Heart left ventricle (tissue), 16 donors: ENCODE data around the gene SMPX. TPM values are rescaled to one million over a fixed set of nuclear protein-coding genes. Genes with fewer than 3 reads are reported as not detected.

Experiments used
- ATAC-seq, 4 donors: fragments of 200-7000 bp; cut with Tn5 transposase; one replicate each; pipeline ENCODE4 v1.9.1; 2020 to 2022; ENCODE audit warnings: moderate library complexity in 4 of 4, mild to moderate bottlenecking in 3 of 4, moderate number of reproducible peaks in 1 of 4
- DNase-seq, 5 donors: peaks; one replicate each; pipeline ENCODE4 v3.0.0-alpha.2; 2020
- H3K27ac ChIP-seq, 12 donors: fragments of 200-600 bp; sonication (generic) in 4 of 12; one replicate each; pipeline versions ENCODE4 v1.5.0 to v1.8.0; 2016 to 2022; ENCODE audit warnings: mild to moderate bottlenecking in 2 of 12
- H3K27me3 ChIP-seq, 9 donors: fragments of 200-600 bp; sonication (generic) in 2 of 9; one replicate each; pipeline versions ENCODE4 v1.5.1 to v1.8.0; 2016 to 2022; ENCODE audit warnings: mild to moderate bottlenecking in 3 of 9
- H3K36me3 ChIP-seq, 9 donors: fragments of 200-600 bp; sonication (generic) in 2 of 9; one replicate each; pipeline versions ENCODE4 v1.5.0 to v1.8.0; 2018 to 2022; ENCODE audit warnings: mild to moderate bottlenecking in 2 of 9
- H3K4me1 ChIP-seq, 12 donors: fragments of 200-600 bp; sonication (generic) in 4 of 12; one replicate each; pipeline versions ENCODE4 v1.5.0 to v1.8.0; 2016 to 2022; ENCODE audit warnings: mild to moderate bottlenecking in 3 of 12
- H3K4me3 ChIP-seq, 12 donors: fragments of 200-600 bp; sonication (generic) in 4 of 12; one replicate each; pipeline versions ENCODE4 v1.5.0 to v1.8.0; 2017 to 2022; ENCODE audit warnings: mild to moderate bottlenecking in 9 of 12, moderate library complexity in 4 of 12
- H3K9me3 ChIP-seq, 12 donors: fragments of 200-600 bp; sonication (generic) in 4 of 12; one replicate each; pipeline versions ENCODE4 v1.5.0 to v1.8.0; 2016 to 2022; ENCODE audit warnings: mild to moderate bottlenecking in 1 of 12
- CTCF ChIP-seq, 12 donors: fragments of 200-600 bp; sonication (generic) in 4 of 12; IDR thresholded peaks; one replicate each; pipeline versions ENCODE4 v1.5.0 to v1.8.0; 2018 to 2022; ENCODE audit warnings: antibody characterized with exemption in 12 of 12, mild to moderate bottlenecking in 5 of 12
- POLR2A ChIP-seq, 2 donors: fragments of 450-650 bp; IDR thresholded peaks; one replicate each; pipeline ENCODE4 v1.6.1; 2017; ENCODE audit warnings: antibody characterized with exemption in 2 of 2, mild to moderate bottlenecking in 2 of 2, moderate library complexity in 2 of 2
- WGBS, 4 donors: extraction: QIAGEN DNeasy Blood & Tissue Kit in 2 of 4; methylation state at CpG; one replicate each; pipeline versions ENCODE4 v1.1.5 to v1.1.7; 2013 to 2018; 5-methylcytosine and 5-hydroxymethylcytosine counted together
- intact Hi-C, 10 donors: fragments of 100-400 bp; cut with DNase I; formaldehyde crosslinking; loops; one replicate each; pipeline versions ENCODE4 v1.11.1 to v1.14.2; 2022
- polyA plus RNA-seq, 2 donors: library from polyadenylated mRNA; stranded (reverse); fragments of 200-250 nt; gene quantifications; one replicate each; pipeline ENCODE4 v1.2.3, GENCODE V29; 2013
- total RNA-seq, 9 donors: library from RNA; depleted of rRNA in 2 of 9; stranded (reverse); fragments of >200 nt in 2 of 9; fragmentation: NEBNext Ultra II Directional in 3 of 9; extraction: Animal tissue kit (Norgen Biotek cat#: 25700) in 3 of 9; gene quantifications; one replicate each; pipeline versions ENCODE4 v1.1.0 to v1.2.4, GENCODE V29; 2016 to 2023
- donor health status: ischemic (EF 13 %, LVEDD 7.1; RV severe dilation, severe dysfunction).
- donor health status: healthy with polysubstance abuse.
- donor health status: DM: no; HTN: yes; CAD: no.
- donor health status: DM: no; HTN: no; CAD: no.
- donor health status: ischemic (EF 25% LVEDD 6.9; RV normal size, moderate dysfunction).
- donor health status: ischemic (EF 25% LVEDD 5.7; RV mildly dilated, moderate dysfunction).
- donor health status: healthy.
- donor health status: DM: yes; HTN: yes; CAD: no.
- donor health status: ischemic (EF 35%, LVEDD 5.7; RV mildly dilated, moderate dysfunction).
- donor health status: nonischemic (EF 11% LVEDD 7.7; RV severe dilation, severe dysfunction).
- donor health status: DM: yes; HTN: yes; CAD: no.
- donor health status: PGD.
- donor health status: ischemic (EF 29% LVEDD 5.4; RV normal size, mild dysfunction).
- donor health status: nonischemic (EF 23%, LVEDD 6.1; RV moderate dilation, normal function).

The SMPX gene
- total and polyA plus RNA-seq, 11 donors, result 340 to 972 (median 694) TPM

- peaks cover 0 to 9% (median 0%) of the 10 kb centered on the region in 12 donors for H3K4me1 ChIP-seq
- peaks cover 0 to 9% (median 0%) of the 10 kb centered on the region in 9 donors for H3K27me3 ChIP-seq
- H3K27ac ChIP-seq, result peak overlapping the region in 11 of 12 donors; percentile 1 to 67 (median 49)
- H3K4me3 ChIP-seq, result no peak overlapping the region
- DNase-seq (no peak), ATAC-seq (peak in 3 of 4 donors; percentile 34 to 50 (median 46))
- H3K9me3 ChIP-seq, result no peaks in the 10 kb centered on the region
- H3K36me3 ChIP-seq, result no peaks in the 10 kb centered on the region
- TF ChIP-seq POLR2A (IDR thresholded peaks at IDR 0.05), result no peak
- no peak for TF ChIP-seq CTCF (IDR thresholded peaks at IDR 0.05)
- 0 to 15% (median 9%) methylated on average over 1 of the region's 1 CpG for WGBS, 4 donors
- intact Hi-C loops, result no loop called here
Observed at GRCh38 chrX:21800344-21800770, 42.4 kb upstream of the SMPX start.

GRCh38 chrX:21799767-21800166 is 41.9 kb upstream of the SMPX start:
- no peaks in the 10 kb centered on the region for H3K36me3 ChIP-seq
- no peak for TF ChIP-seq CTCF (IDR thresholded peaks at IDR 0.05)
- TF ChIP-seq POLR2A (IDR thresholded peaks at IDR 0.05), result no peak
- peak overlapping the region in 11 of 12 donors; percentile 1 to 67 (median 49) for H3K27ac ChIP-seq
- H3K4me3 ChIP-seq, result no peak overlapping the region
- WGBS, 4 donors, result 66 to 76% (median 70%) methylated on average over 6 of the region's 6 CpGs
- DNase-seq (no peak), ATAC-seq (no peak)
- peaks cover 0 to 9% (median 0%) of the 10 kb centered on the region in 12 donors for H3K4me1 ChIP-seq
- no peaks in the 10 kb centered on the region for H3K9me3 ChIP-seq
- H3K27me3 ChIP-seq, result peaks cover 0 to 9% (median 0%) of the 10 kb centered on the region in 9 donors
- intact Hi-C loops, result loop anchor here in 1 of 10 donors (5.0 kb wide), 1 partner anchor 42 kb away; the partner anchor contains the start of gene SMPX

GRCh38 chrX:21798677-21799219 is 40.8 kb upstream of the SMPX start:
- peak overlapping the region in 8 of 12 donors; percentile 45 to 67 (median 56) for H3K27ac ChIP-seq
- no peaks in the 10 kb centered on the region for H3K9me3 ChIP-seq
- H3K4me3 ChIP-seq, result no peak overlapping the region
- ATAC-seq (peak; percentile 87 to 91 (median 88)), DNase-seq (peak in 1 of 5 donors; percentile 21)
- intact Hi-C loops, result loop anchor here in 1 of 10 donors (5.0 kb wide), 1 partner anchor 41 kb away; the partner anchor contains the start of gene SMPX
- 57 to 69% (median 62%) methylated on average over 6 of the region's 6 CpGs for WGBS, 4 donors
- H3K27me3 ChIP-seq, result peaks cover 0 to 7% (median 0%) of the 10 kb centered on the region in 9 donors
- no peaks in the 10 kb centered on the region for H3K36me3 ChIP-seq
- TF ChIP-seq POLR2A (IDR thresholded peaks at IDR 0.05) (no peak), CTCF (IDR thresholded peaks at IDR 0.05) (no peak)
- peaks cover 0 to 9% (median 0%) of the 10 kb centered on the region in 12 donors for H3K4me1 ChIP-seq

- Histone ChIP-seq H3K27me3 (peaks cover 0 to 4% (median 0%) of the 10 kb centered on the region in 9 donors), H3K27ac (peak overlapping the region in 5 of 12 donors; percentile 24 to 61 (median 39)), H3K4me1 (peaks cover 0 to 6% (median 0%) of the 10 kb centered on the region in 12 donors), H3K4me3 (no peak overlapping the region), H3K36me3 (no peaks in the 10 kb centered on the region), H3K9me3 (no peaks in the 10 kb centered on the region)
- ATAC-seq (peak in 1 of 4 donors; percentile 53), DNase-seq (no peak)
- WGBS, 4 donors, result 78 to 95% (median 83%) methylated on average over 1 of the region's 1 CpG
- intact Hi-C loops, result no loop called here
- no peak for TF ChIP-seq CTCF (IDR thresholded peaks at IDR 0.05)
- TF ChIP-seq POLR2A (IDR thresholded peaks at IDR 0.05), result no peak
Observed at GRCh38 chrX:21781976-21782375, 24.1 kb upstream of the SMPX start.
